ENCODE results near the gene ITGBL1.

DNA sequence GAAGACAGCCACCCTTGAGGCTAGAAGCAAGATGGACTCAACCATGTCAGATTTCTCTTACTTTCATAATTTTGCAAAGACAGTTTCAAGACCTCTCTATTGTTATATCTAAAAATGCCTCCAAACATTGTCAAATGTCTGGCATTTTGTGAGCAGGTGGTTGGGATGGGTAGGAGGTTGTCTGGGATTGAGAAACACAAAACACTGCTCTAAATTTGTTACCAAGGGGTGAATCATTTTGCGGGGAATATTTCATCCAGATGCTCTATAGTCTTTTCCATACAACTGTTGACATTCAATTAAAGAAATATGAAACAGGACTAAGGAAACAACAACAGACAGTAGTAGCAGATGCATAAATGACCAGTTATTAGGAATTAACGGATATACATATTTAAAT, 208.2 kb downstream of the ITGBL1 start:
- TF ChIP-seq, protein P1, sequence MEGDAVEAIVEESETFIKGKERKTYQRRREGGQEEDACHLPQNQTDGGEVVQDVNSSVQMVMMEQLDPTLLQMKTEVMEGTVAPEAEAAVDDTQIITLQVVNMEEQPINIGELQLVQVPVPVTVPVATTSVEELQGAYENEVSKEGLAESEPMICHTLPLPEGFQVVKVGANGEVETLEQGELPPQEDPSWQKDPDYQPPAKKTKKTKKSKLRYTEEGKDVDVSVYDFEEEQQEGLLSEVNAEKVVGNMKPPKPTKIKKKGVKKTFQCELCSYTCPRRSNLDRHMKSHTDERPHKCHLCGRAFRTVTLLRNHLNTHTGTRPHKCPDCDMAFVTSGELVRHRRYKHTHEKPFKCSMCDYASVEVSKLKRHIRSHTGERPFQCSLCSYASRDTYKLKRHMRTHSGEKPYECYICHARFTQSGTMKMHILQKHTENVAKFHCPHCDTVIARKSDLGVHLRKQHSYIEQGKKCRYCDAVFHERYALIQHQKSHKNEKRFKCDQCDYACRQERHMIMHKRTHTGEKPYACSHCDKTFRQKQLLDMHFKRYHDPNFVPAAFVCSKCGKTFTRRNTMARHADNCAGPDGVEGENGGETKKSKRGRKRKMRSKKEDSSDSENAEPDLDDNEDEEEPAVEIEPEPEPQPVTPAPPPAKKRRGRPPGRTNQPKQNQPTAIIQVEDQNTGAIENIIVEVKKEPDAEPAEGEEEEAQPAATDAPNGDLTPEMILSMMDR (conservative IDR thresholded peaks at IDR 0.05; ENCODE audit: low read length), result no peak
- no peak for TF ChIP-seq EZH2phosphoT487 (IDR thresholded peaks at IDR 0.05; ENCODE audit: borderline replicate concordance)

Data from Loucy (cell line).